Measurements from ENCODE around the gene ABLIM1.

- no peak for TF ChIP-seq POLR2AphosphoS5 (IDR thresholded peaks at IDR 0.05; ENCODE audit: low read depth, low read length)
- TF ChIP-seq POLR2A (IDR thresholded peaks at IDR 0.05; ENCODE audit: low read depth, low read length), result no peak
- TF ChIP-seq POU2F2 (IDR thresholded peaks at IDR 0.05; ENCODE audit: low read depth, low read length), result no peak
Observed at GRCh38 chr10:114517368-114518250, 140.5 kb downstream of the ABLIM1 start.

Data from GM12891 (cell line).